Lower lobe of right lung (tissue), 2 donors: ENCODE results near the gene NTSR1. TPM values are rescaled to one million over a fixed set of nuclear protein-coding genes. Genes with fewer than 3 reads are reported as not detected.

Source experiments
- ATAC-seq, 2 donors: fragments of 200-7000 bp; cut with Tn5 transposase; one replicate each; pipeline ENCODE4 v1.9.1; 2020 to 2022; ENCODE audit warnings: mild to moderate bottlenecking in 2 of 2, moderate library complexity in 2 of 2
- DNase-seq: peaks from one replicate; pipeline ENCODE4 v3.0.0-alpha.2; 2020
- H3K27ac ChIP-seq: fragments of 200-600 bp; one replicate; pipeline ENCODE4 v1.8.0; 2022
- H3K27me3 ChIP-seq: fragments of 200-600 bp; one replicate; pipeline ENCODE4 v1.8.0; 2022; ENCODE audit warnings: low read depth
- H3K36me3 ChIP-seq: fragments of 200-600 bp; one replicate; pipeline ENCODE4 v1.8.0; 2022; ENCODE audit warnings: mild to moderate bottlenecking
- H3K4me1 ChIP-seq: fragments of 200-600 bp; one replicate; pipeline ENCODE4 v1.8.0; 2022
- H3K4me3 ChIP-seq: fragments of 200-600 bp; one replicate; pipeline ENCODE4 v1.8.0; 2022; ENCODE audit warnings: mild to moderate bottlenecking
- H3K9me3 ChIP-seq: fragments of 200-600 bp; one replicate; pipeline ENCODE4 v1.8.0; 2022
- CTCF ChIP-seq: fragments of 200-600 bp; IDR thresholded peaks from one replicate; pipeline ENCODE4 v1.8.0; 2022; ENCODE audit warnings: antibody characterized with exemption, mild to moderate bottlenecking
- intact Hi-C: fragments of 100-400 bp; cut with DNase I; formaldehyde crosslinking; loops from one replicate; pipeline ENCODE4 v1.11.0; 2022
- total RNA-seq: library from RNA; stranded (reverse); fragmentation: NEBNext Ultra II Directional; extraction: Animal tissue kit (Norgen Biotek cat#: 25700); gene quantifications from one replicate; pipeline ENCODE4 v1.2.1, GENCODE V29; 2021
- donor health status: DM: no; HTN: yes; CAD: no; lungs with severe emphysema.

NTSR1 gene
- total RNA-seq, 1 donor from 2014 or later: not detected

GRCh38 chr20:62765432-62766070, 56.9 kb downstream of the NTSR1 start:
- intact Hi-C loops: no loop called here
- Histone ChIP-seq H3K27me3 (peaks cover 52% of the 10 kb centered on the region), H3K4me3 (no peak overlapping the region), H3K36me3 (no peaks in the 10 kb centered on the region), H3K9me3 (no peaks in the 10 kb centered on the region), H3K27ac (no peak overlapping the region), H3K4me1 (no peaks in the 10 kb centered on the region)
- no peak for TF ChIP-seq CTCF
- DNase-seq (no peak), ATAC-seq (no peak)

- H3K27me3 ChIP-seq: peaks cover 46% of the 10 kb centered on the region
- ATAC-seq (no peak), DNase-seq (no peak)
These were observed 57.4 kb downstream of the NTSR1 start for GRCh38 chr20:62766071-62766450.

GRCh38 chr20:62766716-62767115, 58.1 kb downstream of the NTSR1 start:
- no peak for TF ChIP-seq CTCF
- Histone ChIP-seq H3K9me3 (no peaks in the 10 kb centered on the region), H3K4me1 (no peaks in the 10 kb centered on the region), H3K27ac (no peak overlapping the region), H3K4me3 (no peak overlapping the region), H3K36me3 (no peaks in the 10 kb centered on the region), H3K27me3 (peaks cover 43% of the 10 kb centered on the region)
- ATAC-seq (no peak), DNase-seq (peak; percentile 43)
- intact Hi-C loops: no loop called here

More at GRCh38 chr20:62766071-62766450, 57.4 kb downstream of the NTSR1 start:
- Histone ChIP-seq H3K4me3 (no peak overlapping the region), H3K36me3 (no peaks in the 10 kb centered on the region), H3K9me3 (no peaks in the 10 kb centered on the region), H3K27ac (no peak overlapping the region), H3K4me1 (no peaks in the 10 kb centered on the region)
- TF ChIP-seq CTCF: no peak
- intact Hi-C loops: no loop called here

GRCh38 chr20:62768234-62768546, 59.6 kb downstream of the NTSR1 start:
- H3K36me3 ChIP-seq: no peaks in the 10 kb centered on the region
- DNase-seq: peak; percentile 14
- H3K27ac ChIP-seq: no peak overlapping the region
- intact Hi-C loops: no loop called here
- H3K4me3 ChIP-seq: no peak overlapping the region
- no peak for ATAC-seq
- TF ChIP-seq CTCF: no peak
- no peaks in the 10 kb centered on the region for H3K4me1 ChIP-seq
- H3K27me3 ChIP-seq: peaks cover 40% of the 10 kb centered on the region
- no peaks in the 10 kb centered on the region for H3K9me3 ChIP-seq

- intact Hi-C loops: no loop called here
- Histone ChIP-seq H3K27ac (no peak overlapping the region), H3K27me3 (peaks cover 35% of the 10 kb centered on the region), H3K4me3 (no peak overlapping the region), H3K36me3 (no peaks in the 10 kb centered on the region), H3K9me3 (no peaks in the 10 kb centered on the region), H3K4me1 (no peaks in the 10 kb centered on the region)
- TF ChIP-seq CTCF: no peak
- peak; percentile 33 to 54 for ATAC-seq
- peak; percentile 46 for DNase-seq
These were observed 60.1 kb downstream of the NTSR1 start for GRCh38 chr20:62768551-62769287.
